Measurements from ENCODE around the gene ZNF688. TPM values are rescaled to one million over a fixed set of nuclear protein-coding genes. Genes with fewer than 3 reads are reported as not detected.

ZNF688 gene
- total and polyA plus RNA-seq, 9 of the 15 experiments (the other 6 are each of a cell fraction or from before 2014, with no cell fraction given) = 0.48 to 12.9 (median 4.5) TPM

DNA sequence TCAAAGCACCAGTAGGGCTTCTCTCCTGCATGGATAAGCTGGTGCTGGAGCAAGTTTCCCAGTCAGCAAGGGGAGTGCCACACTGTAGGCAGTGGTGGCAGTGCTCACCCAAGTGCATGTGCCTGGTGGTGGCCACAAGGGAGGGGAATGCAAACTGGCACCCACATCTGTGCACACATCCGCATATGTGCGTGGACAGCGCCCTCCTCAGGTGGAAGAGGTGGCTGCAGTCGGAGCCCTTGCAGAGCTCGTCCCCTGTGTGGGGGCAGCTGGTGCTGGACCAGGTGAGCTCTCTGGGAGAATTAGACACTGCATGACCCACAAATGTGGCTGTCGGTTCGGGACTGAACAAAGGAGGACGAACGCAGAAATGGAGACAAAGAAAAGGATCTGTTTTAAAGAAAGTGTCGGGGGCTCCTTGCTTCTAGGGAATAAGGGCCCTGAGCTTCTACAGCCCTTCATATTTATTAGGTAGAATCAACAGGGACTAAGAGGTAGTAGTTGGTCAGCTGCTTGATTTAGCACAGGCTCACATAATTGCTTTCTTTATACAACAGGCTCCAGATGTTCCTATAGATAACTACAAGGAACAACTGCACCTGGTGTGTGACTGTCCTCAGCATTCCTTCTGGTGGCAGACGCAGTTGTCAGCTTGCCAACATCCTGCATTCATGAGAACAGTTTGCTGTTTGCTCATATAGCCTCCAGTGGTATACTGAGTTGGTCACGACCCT lies 44.0 kb upstream of the ZNF688 start (continued):
- TF ChIP-seq NR3C1 (CRISPR knock-in tag; IDR thresholded peaks at IDR 0.05) = no peak
- TF ChIP-seq, protein P1, sequence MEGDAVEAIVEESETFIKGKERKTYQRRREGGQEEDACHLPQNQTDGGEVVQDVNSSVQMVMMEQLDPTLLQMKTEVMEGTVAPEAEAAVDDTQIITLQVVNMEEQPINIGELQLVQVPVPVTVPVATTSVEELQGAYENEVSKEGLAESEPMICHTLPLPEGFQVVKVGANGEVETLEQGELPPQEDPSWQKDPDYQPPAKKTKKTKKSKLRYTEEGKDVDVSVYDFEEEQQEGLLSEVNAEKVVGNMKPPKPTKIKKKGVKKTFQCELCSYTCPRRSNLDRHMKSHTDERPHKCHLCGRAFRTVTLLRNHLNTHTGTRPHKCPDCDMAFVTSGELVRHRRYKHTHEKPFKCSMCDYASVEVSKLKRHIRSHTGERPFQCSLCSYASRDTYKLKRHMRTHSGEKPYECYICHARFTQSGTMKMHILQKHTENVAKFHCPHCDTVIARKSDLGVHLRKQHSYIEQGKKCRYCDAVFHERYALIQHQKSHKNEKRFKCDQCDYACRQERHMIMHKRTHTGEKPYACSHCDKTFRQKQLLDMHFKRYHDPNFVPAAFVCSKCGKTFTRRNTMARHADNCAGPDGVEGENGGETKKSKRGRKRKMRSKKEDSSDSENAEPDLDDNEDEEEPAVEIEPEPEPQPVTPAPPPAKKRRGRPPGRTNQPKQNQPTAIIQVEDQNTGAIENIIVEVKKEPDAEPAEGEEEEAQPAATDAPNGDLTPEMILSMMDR (IDR thresholded peaks at IDR 0.05 in 2 of 3, conservative IDR thresholded peaks at IDR 0.05 in 1 of 3; ENCODE audit: insufficient read depth in 2 of 3, low read depth in 1 of 3, low read length in 3 of 3) = peak; percentile 56 to 75 (median 66)
- TF ChIP-seq, protein P2, sequence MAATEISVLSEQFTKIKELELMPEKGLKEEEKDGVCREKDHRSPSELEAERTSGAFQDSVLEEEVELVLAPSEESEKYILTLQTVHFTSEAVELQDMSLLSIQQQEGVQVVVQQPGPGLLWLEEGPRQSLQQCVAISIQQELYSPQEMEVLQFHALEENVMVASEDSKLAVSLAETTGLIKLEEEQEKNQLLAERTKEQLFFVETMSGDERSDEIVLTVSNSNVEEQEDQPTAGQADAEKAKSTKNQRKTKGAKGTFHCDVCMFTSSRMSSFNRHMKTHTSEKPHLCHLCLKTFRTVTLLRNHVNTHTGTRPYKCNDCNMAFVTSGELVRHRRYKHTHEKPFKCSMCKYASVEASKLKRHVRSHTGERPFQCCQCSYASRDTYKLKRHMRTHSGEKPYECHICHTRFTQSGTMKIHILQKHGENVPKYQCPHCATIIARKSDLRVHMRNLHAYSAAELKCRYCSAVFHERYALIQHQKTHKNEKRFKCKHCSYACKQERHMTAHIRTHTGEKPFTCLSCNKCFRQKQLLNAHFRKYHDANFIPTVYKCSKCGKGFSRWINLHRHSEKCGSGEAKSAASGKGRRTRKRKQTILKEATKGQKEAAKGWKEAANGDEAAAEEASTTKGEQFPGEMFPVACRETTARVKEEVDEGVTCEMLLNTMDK (IDR thresholded peaks at IDR 0.05; ENCODE audit: borderline replicate concordance, insufficient read depth, low read depth, low read length, poor library complexity, severe bottlenecking) = peak; percentile 21
- TF ChIP-seq ZNF232 (CRISPR knock-in tag; IDR thresholded peaks at IDR 0.05) = no peak
- TF ChIP-seq KLF16 (IDR thresholded peaks at IDR 0.05) = 0 out of 2 replicates have a peak, but pooled peaks have one; percentile 7
- TF ChIP-seq TEAD4 (IDR thresholded peaks at IDR 0.05; ENCODE audit: low read length) = peak; percentile 28; the same call in 1 of the 2 replicates
- TF ChIP-seq TEAD4 (CRISPR knock-in tag; IDR thresholded peaks at IDR 0.05; ENCODE audit: borderline replicate concordance) = no peak
- no peak for TF ChIP-seq ZNF140 (CRISPR knock-in tag; IDR thresholded peaks at IDR 0.05)
- TF ChIP-seq NFRKB (IDR thresholded peaks at IDR 0.05; ENCODE audit: low read depth) = no peak
- TF ChIP-seq, protein P3, sequence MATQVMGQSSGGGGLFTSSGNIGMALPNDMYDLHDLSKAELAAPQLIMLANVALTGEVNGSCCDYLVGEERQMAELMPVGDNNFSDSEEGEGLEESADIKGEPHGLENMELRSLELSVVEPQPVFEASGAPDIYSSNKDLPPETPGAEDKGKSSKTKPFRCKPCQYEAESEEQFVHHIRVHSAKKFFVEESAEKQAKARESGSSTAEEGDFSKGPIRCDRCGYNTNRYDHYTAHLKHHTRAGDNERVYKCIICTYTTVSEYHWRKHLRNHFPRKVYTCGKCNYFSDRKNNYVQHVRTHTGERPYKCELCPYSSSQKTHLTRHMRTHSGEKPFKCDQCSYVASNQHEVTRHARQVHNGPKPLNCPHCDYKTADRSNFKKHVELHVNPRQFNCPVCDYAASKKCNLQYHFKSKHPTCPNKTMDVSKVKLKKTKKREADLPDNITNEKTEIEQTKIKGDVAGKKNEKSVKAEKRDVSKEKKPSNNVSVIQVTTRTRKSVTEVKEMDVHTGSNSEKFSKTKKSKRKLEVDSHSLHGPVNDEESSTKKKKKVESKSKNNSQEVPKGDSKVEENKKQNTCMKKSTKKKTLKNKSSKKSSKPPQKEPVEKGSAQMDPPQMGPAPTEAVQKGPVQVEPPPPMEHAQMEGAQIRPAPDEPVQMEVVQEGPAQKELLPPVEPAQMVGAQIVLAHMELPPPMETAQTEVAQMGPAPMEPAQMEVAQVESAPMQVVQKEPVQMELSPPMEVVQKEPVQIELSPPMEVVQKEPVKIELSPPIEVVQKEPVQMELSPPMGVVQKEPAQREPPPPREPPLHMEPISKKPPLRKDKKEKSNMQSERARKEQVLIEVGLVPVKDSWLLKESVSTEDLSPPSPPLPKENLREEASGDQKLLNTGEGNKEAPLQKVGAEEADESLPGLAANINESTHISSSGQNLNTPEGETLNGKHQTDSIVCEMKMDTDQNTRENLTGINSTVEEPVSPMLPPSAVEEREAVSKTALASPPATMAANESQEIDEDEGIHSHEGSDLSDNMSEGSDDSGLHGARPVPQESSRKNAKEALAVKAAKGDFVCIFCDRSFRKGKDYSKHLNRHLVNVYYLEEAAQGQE (IDR thresholded peaks at IDR 0.05; ENCODE audit: borderline replicate concordance) = peak; percentile 16; the same call in 1 of the 2 replicates
- TF ChIP-seq, protein P3 (CRISPR knock-in tag; IDR thresholded peaks at IDR 0.05; ENCODE audit: low read depth) = no peak
- peak; percentile 62 for TF ChIP-seq CBFA2T2 (conservative IDR thresholded peaks at IDR 0.05)
- no peak for TF ChIP-seq HLTF (IDR thresholded peaks at IDR 0.05)
- TF ChIP-seq, protein P4, sequence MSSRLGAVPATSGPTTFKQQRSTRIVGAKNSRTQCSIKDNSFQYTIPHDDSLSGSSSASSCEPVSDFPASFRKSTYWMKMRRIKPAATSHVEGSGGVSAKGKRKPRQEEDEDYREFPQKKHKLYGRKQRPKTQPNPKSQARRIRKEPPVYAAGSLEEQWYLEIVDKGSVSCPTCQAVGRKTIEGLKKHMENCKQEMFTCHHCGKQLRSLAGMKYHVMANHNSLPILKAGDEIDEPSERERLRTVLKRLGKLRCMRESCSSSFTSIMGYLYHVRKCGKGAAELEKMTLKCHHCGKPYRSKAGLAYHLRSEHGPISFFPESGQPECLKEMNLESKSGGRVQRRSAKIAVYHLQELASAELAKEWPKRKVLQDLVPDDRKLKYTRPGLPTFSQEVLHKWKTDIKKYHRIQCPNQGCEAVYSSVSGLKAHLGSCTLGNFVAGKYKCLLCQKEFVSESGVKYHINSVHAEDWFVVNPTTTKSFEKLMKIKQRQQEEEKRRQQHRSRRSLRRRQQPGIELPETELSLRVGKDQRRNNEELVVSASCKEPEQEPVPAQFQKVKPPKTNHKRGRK (tag; IDR thresholded peaks at IDR 0.05) = no peak
- no peak for TF ChIP-seq NR2F6 (CRISPR knock-in tag; IDR thresholded peaks at IDR 0.05)
